B cell (primary cell): ENCODE data around the gene HERPUD1.

ENCODE experiments used
- CTCF ChIP-seq: fragments of 200-600 bp; IDR thresholded peaks from one replicate; pipeline ENCODE4 v1.8.0; 2022; ENCODE audit warnings: antibody characterized with exemption, mild to moderate bottlenecking
- EZH2 ChIP-seq: IDR thresholded peaks from 2 replicates; pipeline ENCODE4 v1.6.1; 2012; ENCODE audit warnings: borderline replicate concordance, low read depth, mild to moderate bottlenecking, moderate library complexity, low read length; ENCODE audit not compliant: insufficient read depth, poor library complexity, severe bottlenecking

GRCh38 chr16:56982695-56983094, 50.8 kb downstream of the HERPUD1 start:
- no peak for TF ChIP-seq CTCF
- TF ChIP-seq EZH2 = no peak
